HG03342 (cell line): ENCODE results near the gene CALR.
"Not testable (repeated sequence)": the region's sequence is repeated elsewhere in the genome, so short reads cannot be mapped to it uniquely, and the experiment has no call there.

Experiments
- ATAC-seq: cut with Tn5 transposase; IDR thresholded peaks from one replicate; pipeline ENCODE4 v1.9.1; 2021; ENCODE audit warnings: mild to moderate bottlenecking, moderate library complexity; ENCODE audit not compliant: unreplicated experiment

CALR gene

GRCh38 chr19:12952488-12953137 is 14.2 kb downstream of the CALR start:
- no peak for ATAC-seq

GRCh38 chr19:12953138-12953798 is 14.9 kb downstream of the CALR start:
- no peak for ATAC-seq

- ATAC-seq, result no peak
These were observed 15.6 kb downstream of the CALR start for GRCh38 chr19:12953799-12954611.

GRCh38 chr19:12954612-12954962 is 16.2 kb downstream of the CALR start:
- no peak for ATAC-seq

GRCh38 chr19:12955575-12955974 is 17.2 kb downstream of the CALR start:
- ATAC-seq, result not testable (repeated sequence)

GRCh38 chr19:12955996-12956395 is 17.6 kb downstream of the CALR start:
- no peak for ATAC-seq

GRCh38 chr19:12956446-12957388 is 18.3 kb downstream of the CALR start, which contains the start of gene GADD45GIP1:
Gene GADD45GIP1, minus strand, starts transcription at chr19:12957223. Its CDS starts 11 bp downstream, at chr19:12957212.
- ATAC-seq, result peak; percentile 63

GRCh38 chr19:12957389-12957952 is 19.1 kb downstream of the CALR start:
- ATAC-seq, result not testable (repeated sequence)

GRCh38 chr19:12959481-12959880 is 21.1 kb downstream of the CALR start:
- ATAC-seq, result no peak

GRCh38 chr19:12965017-12965811 is 26.8 kb downstream of the CALR start:
- ATAC-seq, result peak; percentile 56

- ATAC-seq, result no peak
These were observed 27.4 kb downstream of the CALR start for GRCh38 chr19:12965812-12966135.

- no peak for ATAC-seq
These were observed 29.5 kb downstream of the CALR start for GRCh38 chr19:12967907-12968306.

- ATAC-seq, result no peak
These were observed 31.0 kb downstream of the CALR start, which contains the start of gene DAND5 for GRCh38 chr19:12969292-12969988. Gene DAND5, plus strand, starts transcription at chr19:12969576. Its CDS starts 85 bp downstream, at chr19:12969661.

GRCh38 chr19:12970070-12970820 is 31.8 kb downstream of the CALR start:
- no peak for ATAC-seq

- no peak for ATAC-seq
These were observed 34.8 kb downstream of the CALR start for GRCh38 chr19:12973236-12973635.

GRCh38 chr19:12974301-12975220 is 36.2 kb downstream of the CALR start:
- ATAC-seq, result no peak

- no peak for ATAC-seq
These were observed 36.9 kb downstream of the CALR start for GRCh38 chr19:12975221-12975741.
